Gastrocnemius medialis (tissue), 4 donors: ENCODE measurements around the gene PCYT2. TPM values are rescaled to one million over a fixed set of nuclear protein-coding genes. Genes with fewer than 3 reads are reported as not detected.
"Not testable (repeated sequence)": the region's sequence is repeated elsewhere in the genome, so short reads cannot be mapped to it uniquely, and the experiment has no call there.

Experiments
- ATAC-seq, 2 donors: fragments of 150-250 bp; one replicate each; pipeline ENCODE4 v1.9.1; 2016
- DNase-seq, 2 donors: peaks; one replicate each; pipeline ENCODE4 v3.0.0-alpha.2; 2019
- H3K27ac ChIP-seq, 4 donors: fragments of 200-600 bp; sonication (generic); 1 replicate in 1 of 4; 2 replicates in 3 of 4; pipeline ENCODE4 v1.5.1; 2016 to 2018; ENCODE audit warnings: mild to moderate bottlenecking in 2 of 4, moderate library complexity in 1 of 4
- H3K27me3 ChIP-seq, 3 donors: fragments of 200-600 bp; sonication (generic) in 2 of 3; 1 replicate in 1 of 3; 2 replicates in 2 of 3; pipeline versions ENCODE4 v1.5.1 to v1.6.0; 2016 to 2019; ENCODE audit warnings: mild to moderate bottlenecking in 1 of 3, moderate library complexity in 1 of 3
- H3K36me3 ChIP-seq, 2 donors: fragments of 200-600 bp; sonication (generic) in 1 of 2; one replicate each; pipeline ENCODE4 v1.5.1; 2017 to 2018
- H3K4me1 ChIP-seq, 2 donors: fragments of 200-600 bp; sonication (generic) in 1 of 2; one replicate each; pipeline ENCODE4 v1.5.1; 2016 to 2017; ENCODE audit warnings: mild to moderate bottlenecking in 2 of 2
- H3K4me3 ChIP-seq, 4 donors: fragments of 200-600 bp; sonication (generic) in 3 of 4; 1 replicate in 1 of 4; 2 replicates in 3 of 4; pipeline ENCODE4 v1.5.1; 2016 to 2019; ENCODE audit warnings: mild to moderate bottlenecking in 2 of 4
- H3K9me3 ChIP-seq, 3 donors: fragments of 200-600 bp; sonication (generic) in 2 of 3; 1 replicate in 1 of 3; 2 replicates in 2 of 3; pipeline ENCODE4 v1.5.1; 2016 to 2019
- CTCF ChIP-seq, 5 experiments: fragments of 450-650 bp in 3 of 5; fragments of 200-600 bp in 2 of 5; sonication (generic) in 2 of 5; IDR thresholded peaks in 4 of 5; conservative IDR thresholded peaks in 1 of 5; 1 replicate in 4 of 5; 2 replicates in 1 of 5; pipeline ENCODE4 v1.5.1; 2016 to 2019; ENCODE audit warnings: antibody characterized with exemption in 5 of 5, mild to moderate bottlenecking in 3 of 5, moderate library complexity in 3 of 5
- POLR2A ChIP-seq, 2 donors: fragments of 450-650 bp; IDR thresholded peaks; one replicate each; pipeline ENCODE4 v1.6.1; 2017; ENCODE audit warnings: antibody characterized with exemption in 2 of 2, mild to moderate bottlenecking in 2 of 2, moderate library complexity in 2 of 2
- in situ Hi-C, 4 donors: fragments of 200-750 bp; cut with MboI; loops; one replicate each; pipeline versions ENCODE4 v1.15.0 to v1.8.0; 2017; ENCODE audit warnings: low sequenced_read_pairs in 4 of 4
- intact Hi-C: fragments of 100-400 bp; cut with DNase I; formaldehyde crosslinking; loops from one replicate; pipeline ENCODE4 v1.15.1; 2023; ENCODE audit warnings: low total_unique reads
- total RNA-seq, 4 donors: library from RNA; depleted of rRNA; stranded (reverse); fragments of >200 nt; gene quantifications; one replicate each; pipeline versions ENCODE4 v1.1.0 to v1.2.3, GENCODE V29; 2016

Gene PCYT2
- total RNA-seq, 4 donors from 2014 or later, result 22.6 to 44.8 (median 37.1) TPM

GRCh38 chr17:81955756-81956544 lies 44.8 kb upstream of the PCYT2 start:
- Histone ChIP-seq H3K4me1 (peaks cover 4 to 10% of the 10 kb centered on the region in 2 donors), H3K27ac (no peak overlapping the region), H3K27me3 (peaks cover 7 to 21% (median 13%) of the 10 kb centered on the region in 3 donors), H3K9me3 (no peaks in the 10 kb centered on the region), H3K4me3 (no peak overlapping the region), H3K36me3 (no peaks in the 10 kb centered on the region)
- DNase-seq, result no peak
- in situ Hi-C loops (no loop called here), intact Hi-C loops (no loop called here)
- TF ChIP-seq CTCF (IDR thresholded peaks at IDR 0.05 in 4 of 5, conservative IDR thresholded peaks at IDR 0.05 in 1 of 5) (no peak), POLR2A (IDR thresholded peaks at IDR 0.05) (no peak)
- ATAC-seq, result no peak

DNA sequence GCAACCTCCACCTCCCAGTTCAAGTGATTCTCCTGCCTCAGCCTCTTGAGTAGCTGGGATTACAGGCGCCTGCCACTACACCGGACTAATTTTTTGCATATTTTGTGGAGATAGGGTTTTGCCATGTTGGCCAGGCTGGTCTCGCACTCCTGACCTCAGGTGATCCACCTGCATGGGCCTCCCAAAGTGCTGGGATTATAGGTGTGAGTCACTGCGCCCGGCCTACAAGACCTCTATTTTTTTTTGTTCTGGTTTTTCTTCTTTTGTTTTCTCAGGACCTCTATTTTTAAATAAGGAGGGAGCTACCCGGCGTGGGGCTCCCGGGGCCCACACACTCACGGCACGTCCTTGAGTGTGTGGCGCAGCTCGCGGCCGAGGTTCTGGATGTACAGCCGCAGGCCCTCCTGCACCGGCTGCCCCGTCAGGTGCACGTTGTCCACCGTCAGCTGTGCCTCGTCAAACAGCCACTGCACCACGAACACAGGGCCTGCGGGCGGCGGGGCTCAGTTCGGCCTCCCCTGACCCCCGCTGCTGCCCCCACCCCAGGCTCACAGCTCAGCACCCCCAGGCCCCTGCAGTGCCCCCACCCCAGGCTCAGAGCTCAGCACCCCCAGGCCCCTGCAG lies 44.0 kb upstream of the PCYT2 start:
- TF ChIP-seq POLR2A (IDR thresholded peaks at IDR 0.05) (no peak), CTCF (IDR thresholded peaks at IDR 0.05 in 4 of 5, conservative IDR thresholded peaks at IDR 0.05 in 1 of 5) (no peak)
- H3K36me3 ChIP-seq, result no peaks in the 10 kb centered on the region
- H3K9me3 ChIP-seq, result no peaks in the 10 kb centered on the region
- no peak overlapping the region for H3K27ac ChIP-seq
- in situ Hi-C loops, result no loop called here
- H3K4me1 ChIP-seq, result peaks cover 4 to 7% of the 10 kb centered on the region in 2 donors
- intact Hi-C loops, result no loop called here
- ATAC-seq, result no peak
- no peak overlapping the region for H3K4me3 ChIP-seq
- H3K27me3 ChIP-seq, result peaks cover 3 to 16% (median 9%) of the 10 kb centered on the region in 3 donors
- DNase-seq, result no peak

DNA sequence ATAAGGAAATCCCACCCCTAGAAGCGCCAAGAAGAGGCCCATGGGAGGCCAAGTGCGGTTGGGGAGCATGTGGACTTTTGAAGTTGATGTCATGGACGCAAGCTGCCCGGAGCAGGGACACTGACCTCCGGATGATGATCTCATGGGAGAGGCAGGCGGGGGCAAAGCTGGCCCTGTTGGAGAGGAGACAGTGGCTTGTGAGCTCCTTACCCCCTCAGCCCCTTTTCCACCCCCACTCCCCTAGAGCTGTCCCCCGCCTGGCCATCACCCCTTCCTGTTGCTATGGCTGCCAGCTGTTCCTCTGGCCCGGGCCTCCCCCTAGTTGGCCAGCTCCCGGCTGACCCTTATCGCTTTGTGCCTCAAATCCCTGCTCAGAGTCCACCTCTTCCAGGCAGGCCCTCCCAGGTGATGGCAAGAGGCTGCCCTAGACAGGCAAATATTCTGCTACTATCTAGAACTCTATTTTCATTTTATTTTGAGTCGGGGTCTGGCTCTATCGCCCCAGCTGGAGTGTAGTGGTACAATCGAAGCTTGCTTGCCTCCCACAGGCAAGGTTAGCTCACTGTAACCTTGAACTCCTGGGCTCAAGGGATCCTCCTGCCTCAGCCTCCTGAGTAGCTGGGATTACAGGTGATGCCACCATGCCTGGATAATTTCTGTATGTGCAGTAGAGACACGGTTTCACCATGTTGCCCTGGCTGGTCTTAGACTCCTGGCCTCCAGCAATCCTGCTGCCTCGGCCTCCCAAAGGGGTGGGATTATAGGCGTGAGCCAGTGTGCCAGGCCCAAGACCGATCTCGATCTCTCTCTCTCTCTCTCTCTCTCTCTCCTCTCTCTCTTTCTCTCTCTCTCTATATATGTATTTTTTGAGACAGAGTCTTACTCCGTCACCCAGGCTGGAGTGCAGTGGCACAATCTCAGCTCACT lies 43.2 kb upstream of the PCYT2 start:
- Histone ChIP-seq H3K4me3 (no peak overlapping the region), H3K27ac (no peak overlapping the region), H3K36me3 (no peaks in the 10 kb centered on the region), H3K9me3 (no peaks in the 10 kb centered on the region), H3K4me1 (peaks cover 4 to 6% of the 10 kb centered on the region in 2 donors), H3K27me3 (peaks cover 0 to 12% (median 7%) of the 10 kb centered on the region in 3 donors)
- DNase-seq, result no peak
- TF ChIP-seq CTCF (IDR thresholded peaks at IDR 0.05 in 4 of 5, conservative IDR thresholded peaks at IDR 0.05 in 1 of 5) (no peak), POLR2A (IDR thresholded peaks at IDR 0.05) (no peak)
- ATAC-seq, result no peak
- in situ Hi-C loops, result no loop called here
- intact Hi-C loops, result no loop called here

GRCh38 chr17:81953443-81953842 lies 42.2 kb upstream of the PCYT2 start:
- H3K4me1 ChIP-seq, H3K27ac ChIP-seq, in situ Hi-C loops, H3K4me3 ChIP-seq, ATAC-seq, DNase-seq, intact Hi-C loops, H3K27me3 ChIP-seq, H3K9me3 ChIP-seq, H3K36me3 ChIP-seq: not testable (repeated sequence)
